Renal pelvis (tissue), 4 donors: ENCODE measurements around the gene C2orf74. TPM values are rescaled to one million over a fixed set of nuclear protein-coding genes. Genes with fewer than 3 reads are reported as not detected.
"Not testable (repeated sequence)": the region's sequence is repeated elsewhere in the genome, so short reads cannot be mapped to it uniquely, and the experiment has no call there.

Experiments
- DNase-seq: peaks from one replicate; pipeline ENCODE4 v3.0.0-alpha.2; 2013
- polyA plus RNA-seq, 3 donors: library from polyadenylated mRNA; unstranded; fragments of 120-200 nt; gene quantifications; one replicate each; pipeline ENCODE4 v1.2.1, GENCODE V29; 2013; ENCODE audit not compliant: insufficient read length in 3 of 3

Gene C2orf74
- polyA plus RNA-seq, 3 donors, result 31.8 to 40.1 (median 32.8) TPM

DNA sequence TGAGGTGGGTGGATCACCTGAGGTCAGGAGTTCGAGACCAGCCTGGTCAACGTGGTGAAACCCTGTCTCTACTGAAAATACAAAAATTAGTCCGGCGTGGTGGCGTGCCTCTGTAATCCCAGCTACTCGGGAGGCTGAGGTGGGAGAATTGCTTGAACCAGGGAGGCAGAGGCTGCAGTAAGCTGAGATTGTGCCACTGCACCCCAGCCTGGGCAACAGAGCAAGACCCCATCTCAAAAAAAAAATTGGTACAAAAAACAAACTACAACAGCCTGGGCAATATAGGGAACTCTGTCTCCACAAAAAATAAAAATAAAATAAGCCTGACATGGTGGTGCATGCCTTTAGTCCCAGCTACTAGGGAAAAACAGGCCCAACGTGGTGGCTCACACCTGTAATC is 3.1 kb downstream of the C2orf74 start:
- DNase-seq, result not testable (repeated sequence)

DNA sequence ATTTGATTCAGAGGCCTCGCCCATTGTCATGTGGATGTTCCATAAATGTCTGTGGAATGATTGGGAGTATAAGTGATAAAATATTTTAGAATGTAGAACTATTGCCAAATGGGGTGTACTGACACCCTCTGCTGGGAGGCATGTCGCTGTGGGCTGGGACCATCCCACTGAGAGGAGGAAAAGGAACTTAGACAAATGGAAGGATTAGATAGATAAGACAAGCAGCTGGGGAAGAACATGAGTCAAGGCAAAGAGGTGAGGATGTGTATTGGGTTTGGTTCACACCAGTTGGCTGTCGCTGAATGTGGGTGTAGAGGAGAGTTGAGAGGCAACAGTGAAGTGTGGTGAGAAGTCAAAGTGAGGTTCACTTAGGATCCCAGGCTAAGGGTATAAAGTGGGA is 4.0 kb downstream of the C2orf74 start:
- DNase-seq, result no peak

DNA sequence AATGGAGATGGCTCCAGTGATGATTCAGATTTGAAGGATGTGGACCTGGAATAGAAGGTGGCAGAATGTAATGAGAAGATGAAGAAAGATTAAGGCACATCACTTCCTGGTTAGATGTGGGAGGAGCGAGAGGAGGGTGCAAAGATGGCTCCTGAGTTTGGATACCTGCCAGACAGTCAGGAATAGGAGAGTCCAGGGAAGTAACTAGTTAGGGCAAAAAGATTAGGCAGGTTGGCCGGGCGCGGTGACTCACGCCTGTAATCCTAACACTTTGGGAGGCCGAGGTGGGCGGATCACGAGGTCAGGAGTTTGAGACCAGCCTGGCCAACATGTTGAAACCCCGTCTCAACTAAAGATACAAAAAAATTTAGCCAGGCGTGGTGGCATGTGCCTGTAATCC is 5.6 kb downstream of the C2orf74 start:
- DNase-seq, result no peak

DNA sequence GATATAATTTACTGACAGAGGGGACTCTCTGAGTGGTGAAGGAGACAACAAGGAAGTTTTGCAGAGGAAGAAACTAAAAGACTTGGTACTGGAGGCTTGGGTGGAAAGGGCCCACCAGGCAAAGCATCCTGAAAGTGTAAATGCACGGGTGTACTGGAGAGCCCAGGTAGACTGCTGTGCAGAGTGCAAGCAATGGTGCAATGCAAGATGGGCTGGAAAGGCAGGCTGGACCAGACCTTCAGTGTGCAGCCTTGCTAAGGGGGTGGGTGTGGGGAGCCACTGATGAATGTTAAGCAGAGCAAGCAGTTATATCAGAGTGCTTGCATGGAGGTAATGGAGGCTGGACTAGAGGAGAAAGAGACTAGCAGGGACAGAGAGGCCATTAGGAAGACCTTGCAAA is 10.7 kb downstream of the C2orf74 start:
- no peak for DNase-seq

DNA sequence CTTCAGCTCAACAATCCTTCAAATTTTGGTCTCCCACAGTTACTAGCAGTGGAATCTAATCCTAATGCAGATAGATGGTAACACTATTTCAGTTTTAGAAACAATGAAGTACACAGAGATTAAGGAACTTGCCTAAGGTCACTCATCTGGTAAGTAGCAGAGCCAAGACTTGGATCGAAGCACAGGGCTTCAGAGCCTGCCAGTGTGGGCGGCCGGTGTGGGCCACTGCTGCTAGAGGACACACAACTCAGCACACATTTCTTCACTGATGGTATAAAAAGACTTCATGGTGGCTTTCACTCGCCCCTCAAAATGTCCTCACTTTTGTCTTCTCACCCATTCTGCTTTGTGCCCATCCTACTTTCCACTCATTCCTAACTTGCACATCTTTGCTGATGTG is 11.1 kb downstream of the C2orf74 start:
- no peak for DNase-seq

DNA sequence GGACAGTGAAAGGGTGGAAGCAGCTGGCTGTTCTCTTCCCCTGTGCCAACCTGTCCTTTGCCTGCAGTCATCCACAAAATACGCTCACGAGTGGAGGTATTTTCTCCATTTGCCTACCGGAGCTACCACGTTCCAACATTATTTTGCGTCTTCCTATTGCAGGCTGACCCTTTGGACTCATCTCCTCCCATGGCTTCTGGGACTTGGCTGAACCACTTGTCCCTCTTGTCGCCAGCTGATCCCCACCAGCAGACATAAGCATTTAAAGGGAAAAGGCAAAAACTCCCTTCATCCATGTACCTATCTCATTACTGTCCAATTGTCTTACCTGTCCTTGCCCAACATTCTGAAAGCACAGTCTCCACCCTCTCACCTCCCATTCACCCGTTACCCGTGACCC is 13.0 kb downstream of the C2orf74 start:
- no peak for DNase-seq

DNA sequence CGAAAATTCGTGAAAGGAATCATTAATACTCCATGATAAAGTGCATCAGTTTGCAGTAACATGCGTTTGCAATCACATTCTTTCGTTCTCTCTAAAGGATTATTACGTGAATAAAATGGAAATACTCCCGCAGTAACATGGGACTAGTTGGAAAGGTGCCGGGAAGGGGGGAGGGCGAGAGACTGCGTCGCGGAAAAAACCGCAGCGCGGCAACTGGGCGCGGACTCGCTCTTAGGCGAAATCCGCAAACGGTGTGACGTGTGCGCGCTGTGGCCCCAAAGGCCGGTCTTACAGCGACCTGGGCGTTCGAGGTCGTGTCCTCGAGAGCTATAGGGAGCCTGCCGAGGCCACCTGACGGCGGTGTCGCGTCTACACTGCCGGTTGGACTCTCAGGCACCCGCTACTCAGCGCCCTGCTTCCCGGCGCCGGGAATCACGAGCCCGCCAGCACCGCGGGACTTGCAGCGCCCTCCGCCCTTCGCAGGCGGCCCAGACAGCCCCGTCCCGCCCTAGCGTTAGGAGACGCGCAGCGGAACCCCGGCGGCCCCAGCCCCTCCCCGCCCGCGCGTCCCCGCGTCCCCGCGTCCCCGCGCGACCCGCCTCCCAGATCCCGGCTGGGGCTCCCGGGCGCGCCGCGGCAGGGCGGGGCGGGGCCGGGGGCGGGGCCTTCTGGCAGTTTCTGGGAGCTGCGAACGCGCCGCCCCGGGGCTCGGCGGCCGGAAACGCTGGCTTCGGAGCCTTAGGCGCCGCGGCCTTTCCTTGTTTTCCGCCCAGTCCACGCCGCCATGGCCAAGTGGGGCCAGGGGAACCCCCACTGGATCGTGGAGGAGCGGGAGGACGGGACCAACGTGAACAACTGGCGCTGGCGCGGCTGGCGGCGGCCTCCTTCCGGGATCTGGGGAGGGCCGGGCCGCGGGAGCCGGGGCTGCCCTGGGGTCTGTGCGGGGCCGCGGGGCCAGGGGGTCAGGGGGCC is 15.1 kb downstream of the C2orf74 start:
- DNase-seq, result peak; percentile 94

DNA sequence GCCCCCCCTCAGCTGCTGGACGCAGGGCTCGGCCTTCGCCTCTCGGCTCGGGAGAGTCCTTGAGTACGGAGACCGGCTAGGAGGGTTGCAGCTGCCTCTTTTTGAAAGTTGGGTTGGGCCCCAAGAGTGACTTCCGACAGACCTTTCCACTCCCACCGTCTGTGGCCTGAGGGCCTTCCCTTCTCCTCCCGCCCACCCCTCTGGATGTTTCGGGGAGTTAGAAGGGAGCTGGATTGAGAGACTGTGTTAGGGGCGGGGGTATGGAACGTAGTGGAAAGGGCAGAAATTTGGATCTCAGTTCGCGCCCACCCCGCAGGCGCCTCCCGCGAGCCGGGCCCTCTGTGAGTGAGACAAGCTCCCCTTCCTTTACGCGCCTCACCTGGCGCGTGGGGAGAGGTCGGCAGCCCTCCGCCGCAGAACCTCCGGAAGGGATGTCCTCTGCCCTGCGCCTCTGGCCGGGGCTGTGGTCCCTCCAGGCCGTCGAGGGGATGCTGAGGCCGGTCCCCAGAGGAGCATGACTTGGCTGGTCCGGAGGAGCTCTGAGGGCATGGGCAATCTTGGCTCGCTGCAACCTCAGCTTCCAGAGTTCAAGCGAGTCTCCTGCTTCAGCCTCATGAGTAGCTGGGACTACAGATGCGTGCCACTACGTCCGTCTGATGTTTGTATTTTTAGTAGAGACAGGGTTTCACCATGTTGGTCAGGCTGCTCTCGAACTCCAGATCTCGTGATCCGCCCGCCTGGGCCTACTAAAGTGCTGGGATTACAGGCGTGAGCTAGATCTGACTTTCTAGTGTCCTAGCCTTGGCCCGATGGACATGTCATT is 15.9 kb downstream of the C2orf74 start:
- DNase-seq, result peak; percentile 40

DNA sequence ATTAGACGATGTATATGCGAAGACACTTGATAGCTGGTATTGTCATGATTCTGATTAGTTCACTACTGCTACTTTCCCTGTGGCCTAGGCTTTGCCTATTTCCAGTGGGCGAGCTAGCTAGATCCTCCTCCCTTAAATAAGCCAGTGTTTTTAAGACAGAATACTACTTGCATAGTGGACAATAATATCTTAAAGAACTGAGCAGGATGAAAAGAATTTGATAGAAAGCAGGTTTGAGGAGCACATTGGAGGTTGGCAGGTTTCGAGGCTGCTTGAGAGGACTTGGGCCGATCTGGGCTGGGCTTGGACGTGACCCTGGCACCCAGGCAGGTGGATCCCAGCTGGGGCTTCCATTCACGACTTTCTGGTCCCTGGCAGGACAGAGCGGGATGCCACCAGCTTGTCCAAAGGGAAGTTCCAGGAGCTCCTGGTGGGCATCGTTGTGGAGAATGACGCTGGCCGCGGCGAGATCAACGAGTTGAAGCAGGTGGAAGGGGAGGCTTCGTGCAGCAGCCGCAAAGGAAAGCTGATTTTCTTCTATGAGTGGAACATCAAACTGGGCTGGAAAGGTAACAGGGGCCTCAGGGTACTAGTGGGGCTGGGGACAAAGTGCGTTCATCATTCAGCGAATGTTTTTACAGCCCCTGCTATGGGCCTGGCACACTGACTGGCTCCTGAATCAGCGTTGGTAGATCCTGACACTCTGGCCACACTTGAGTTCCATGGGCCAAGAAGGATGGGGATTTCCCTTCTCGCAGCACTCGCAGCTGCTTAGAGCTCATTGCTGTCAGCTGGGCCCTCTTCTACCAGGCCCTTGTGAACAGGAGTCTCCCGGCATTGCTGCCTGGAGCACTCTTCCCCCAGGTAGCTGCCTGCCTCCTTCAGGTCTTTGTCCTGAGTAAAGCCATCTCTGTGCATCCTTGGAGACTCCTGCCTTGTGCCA is 16.9 kb downstream of the C2orf74 start:
- no peak for DNase-seq

DNA sequence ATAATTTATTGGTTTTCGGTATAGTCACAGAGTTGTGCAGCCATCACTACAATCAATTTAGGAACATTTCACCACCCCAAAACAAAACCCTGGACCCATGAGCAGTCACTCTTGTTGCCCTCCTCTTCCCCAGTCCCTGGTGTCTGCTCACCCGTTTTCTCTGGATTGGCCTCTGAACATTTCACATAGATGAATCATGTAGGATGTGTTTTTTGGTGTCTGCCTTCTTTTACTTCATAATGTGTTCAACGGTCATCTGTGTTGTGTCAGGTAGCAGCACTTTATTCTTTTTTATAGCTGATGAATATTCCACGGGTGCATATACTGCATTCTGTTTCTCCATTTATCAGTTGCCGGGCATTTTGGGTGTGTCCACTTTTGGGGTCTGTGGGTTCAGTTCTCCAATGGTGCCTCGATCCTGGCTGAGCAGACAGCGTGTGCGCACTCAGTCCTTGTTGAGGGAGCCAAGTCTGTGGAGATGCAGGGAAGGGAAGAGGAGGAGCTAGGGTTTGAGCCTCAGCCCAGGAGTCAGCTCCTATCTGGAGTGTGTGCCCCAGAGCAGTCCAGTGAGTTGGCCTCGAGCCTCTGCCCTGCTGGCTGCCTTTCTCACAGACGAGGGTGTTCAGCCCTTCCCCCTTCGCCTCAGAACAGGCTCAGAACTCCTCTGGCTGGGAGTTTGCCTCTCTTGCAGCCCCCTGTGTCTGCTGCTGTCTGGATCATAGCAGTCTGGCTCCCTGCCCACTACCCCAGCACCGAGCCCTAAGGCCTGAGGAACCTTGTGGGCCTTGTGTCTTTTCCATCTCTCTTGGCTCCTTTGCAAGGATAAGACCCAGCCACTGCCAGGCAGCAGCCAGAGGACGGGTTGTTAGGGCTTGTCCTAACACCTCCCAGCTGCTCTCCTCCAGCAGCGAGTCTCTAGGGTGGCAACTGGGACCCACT is 18.0 kb downstream of the C2orf74 start:
- DNase-seq, result no peak

DNA sequence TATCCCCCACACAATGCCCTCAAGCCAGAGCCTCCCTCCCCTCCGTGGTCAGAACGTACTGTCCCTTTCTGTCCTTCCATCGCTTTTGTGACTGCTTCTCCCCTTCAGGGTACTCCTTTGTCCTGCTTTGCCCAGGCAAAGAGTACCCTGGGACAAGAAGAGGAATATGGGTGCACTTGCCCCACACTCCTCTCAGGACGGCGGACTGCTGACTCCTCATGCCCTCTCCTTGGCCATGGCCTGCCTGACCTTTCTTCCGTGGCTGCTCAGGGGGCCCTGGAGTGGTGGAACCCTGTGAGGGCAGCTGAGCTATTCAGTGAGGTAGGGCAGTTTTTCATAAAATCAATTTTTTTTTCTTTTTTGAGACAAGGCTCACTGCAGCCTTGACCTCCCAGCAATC is 18.7 kb downstream of the C2orf74 start:
- DNase-seq, result no peak

DNA sequence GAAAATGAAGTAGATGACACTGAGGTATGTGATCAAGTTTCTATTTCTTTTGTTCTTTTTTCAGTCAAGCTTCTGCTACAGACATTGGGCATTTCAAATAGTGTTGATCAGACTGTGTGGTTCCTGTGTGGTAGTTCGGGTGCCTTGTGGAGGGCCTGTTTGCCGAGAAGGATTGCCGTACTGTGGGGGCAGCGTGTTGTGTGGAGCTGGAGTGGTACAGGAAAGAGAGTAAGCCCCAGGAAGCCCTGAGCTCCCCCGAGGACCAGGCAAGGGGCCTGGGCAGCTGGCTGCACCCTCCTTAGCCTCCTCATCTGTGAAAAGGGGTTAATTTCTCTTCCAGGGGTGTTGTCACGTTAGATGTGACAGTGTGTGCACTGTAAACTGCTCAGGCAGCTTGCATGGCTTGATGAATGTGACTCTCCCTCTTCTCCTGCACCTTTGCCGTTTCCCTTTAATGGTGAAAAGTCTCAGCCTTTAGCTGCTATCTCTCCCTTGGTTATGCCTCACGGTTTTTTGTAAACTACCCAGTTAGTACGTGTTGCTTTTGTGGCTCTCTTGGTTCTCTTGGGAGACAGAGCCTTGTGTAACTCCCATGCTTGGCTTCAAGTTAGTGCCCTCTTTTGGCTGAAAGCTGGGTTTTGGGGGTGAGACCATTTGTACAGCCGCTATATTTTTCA is 19.5 kb downstream of the C2orf74 start:
- DNase-seq, result no peak

DNA sequence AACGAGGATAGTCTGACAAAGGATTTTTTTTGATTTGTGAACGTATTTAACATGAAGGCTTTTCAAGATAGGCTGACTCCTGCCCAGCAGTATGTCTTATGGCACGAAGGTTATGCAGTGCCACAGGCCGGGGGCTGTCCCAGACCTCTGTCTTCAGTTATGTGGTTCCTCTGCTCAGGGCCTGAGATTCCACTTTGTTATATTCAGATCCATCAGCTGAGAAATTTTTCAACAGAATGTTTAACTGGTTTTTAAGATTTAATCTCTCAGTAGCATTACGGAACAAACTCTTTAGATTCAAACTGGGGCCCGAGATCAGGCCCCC is 20.0 kb downstream of the C2orf74 start:
- no peak for DNase-seq

DNA sequence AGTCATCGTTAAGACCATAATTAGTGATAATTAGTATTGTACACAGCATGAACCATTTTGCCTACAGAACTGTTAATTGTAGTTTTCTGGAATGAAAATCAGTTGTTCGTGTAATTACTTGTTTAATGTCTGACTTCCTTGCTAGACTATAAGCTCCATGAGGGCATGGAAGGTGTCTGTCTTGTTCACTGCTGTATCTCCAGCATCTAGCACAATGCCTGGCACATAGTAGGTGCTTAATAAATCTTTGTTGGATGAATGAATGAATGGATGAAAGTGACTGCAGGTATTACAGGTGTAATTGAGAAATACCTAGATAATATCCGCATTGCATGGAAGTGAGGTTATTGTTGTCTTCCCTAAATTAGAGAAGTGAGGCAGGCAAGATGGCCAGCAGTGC is 21.8 kb downstream of the C2orf74 start:
- DNase-seq, result no peak

DNA sequence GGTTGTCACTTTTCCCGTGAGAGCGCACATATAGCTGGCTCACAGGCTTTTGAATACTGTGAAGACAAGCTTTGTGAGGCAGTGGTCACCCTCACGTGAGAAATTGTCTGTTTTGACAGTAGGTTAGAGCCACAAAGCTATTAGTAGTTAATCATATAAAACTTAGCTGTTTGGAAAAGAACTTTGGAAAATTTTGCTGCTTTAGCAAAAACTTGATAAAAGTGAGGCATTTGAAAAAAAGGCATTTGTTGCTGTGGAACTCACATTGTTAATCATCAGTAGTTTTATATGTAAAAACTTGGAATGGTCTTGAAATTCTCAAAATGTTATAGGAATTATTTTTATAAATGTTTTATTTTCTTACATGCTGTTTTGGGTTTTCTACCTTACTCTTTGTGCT is 22.3 kb downstream of the C2orf74 start:
- no peak for DNase-seq

DNA sequence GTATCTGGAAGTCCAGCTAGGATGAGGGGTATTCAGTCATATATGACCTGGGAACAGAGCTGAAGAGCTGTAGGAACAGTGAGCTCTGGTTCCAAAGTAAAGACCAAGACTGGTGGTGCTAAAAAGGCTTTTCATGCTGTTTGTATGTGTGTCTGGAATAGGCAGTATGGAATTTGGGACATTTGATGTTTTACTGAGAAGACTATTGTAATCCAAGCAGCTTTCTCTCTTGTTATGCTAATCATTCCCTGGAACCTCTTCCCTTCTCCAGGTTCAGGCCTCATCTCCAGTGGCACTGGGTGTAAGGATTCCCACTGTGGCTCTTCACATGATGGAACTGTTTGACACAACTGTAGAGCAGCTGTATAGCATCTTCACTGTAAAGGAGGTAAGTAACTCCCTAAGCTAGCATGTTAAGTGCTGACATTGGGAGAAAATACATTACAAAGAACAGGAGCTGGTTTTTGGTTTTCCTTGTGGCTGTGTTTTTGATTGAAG is 23.3 kb downstream of the C2orf74 start:
- DNase-seq, result no peak

DNA sequence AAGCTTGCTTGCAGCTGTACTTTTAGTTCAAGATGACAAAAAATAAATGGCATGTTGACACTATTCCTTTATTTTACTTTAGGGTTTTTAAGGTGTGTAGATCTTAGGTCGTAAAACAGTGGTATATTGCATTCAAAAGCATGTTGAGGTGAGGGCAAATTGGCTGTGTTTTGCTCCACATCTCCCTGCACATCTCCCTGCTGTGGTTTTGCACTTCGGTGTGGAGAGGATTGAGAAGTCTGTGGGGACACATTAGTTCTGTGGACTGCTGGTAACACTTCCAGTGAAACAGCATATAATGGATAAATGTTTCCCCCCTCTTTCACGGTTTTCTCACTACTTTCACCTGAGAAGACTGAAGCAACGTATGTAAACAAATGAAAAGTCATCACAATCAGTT is 25.1 kb downstream of the C2orf74 start:
- DNase-seq, result no peak

DNA sequence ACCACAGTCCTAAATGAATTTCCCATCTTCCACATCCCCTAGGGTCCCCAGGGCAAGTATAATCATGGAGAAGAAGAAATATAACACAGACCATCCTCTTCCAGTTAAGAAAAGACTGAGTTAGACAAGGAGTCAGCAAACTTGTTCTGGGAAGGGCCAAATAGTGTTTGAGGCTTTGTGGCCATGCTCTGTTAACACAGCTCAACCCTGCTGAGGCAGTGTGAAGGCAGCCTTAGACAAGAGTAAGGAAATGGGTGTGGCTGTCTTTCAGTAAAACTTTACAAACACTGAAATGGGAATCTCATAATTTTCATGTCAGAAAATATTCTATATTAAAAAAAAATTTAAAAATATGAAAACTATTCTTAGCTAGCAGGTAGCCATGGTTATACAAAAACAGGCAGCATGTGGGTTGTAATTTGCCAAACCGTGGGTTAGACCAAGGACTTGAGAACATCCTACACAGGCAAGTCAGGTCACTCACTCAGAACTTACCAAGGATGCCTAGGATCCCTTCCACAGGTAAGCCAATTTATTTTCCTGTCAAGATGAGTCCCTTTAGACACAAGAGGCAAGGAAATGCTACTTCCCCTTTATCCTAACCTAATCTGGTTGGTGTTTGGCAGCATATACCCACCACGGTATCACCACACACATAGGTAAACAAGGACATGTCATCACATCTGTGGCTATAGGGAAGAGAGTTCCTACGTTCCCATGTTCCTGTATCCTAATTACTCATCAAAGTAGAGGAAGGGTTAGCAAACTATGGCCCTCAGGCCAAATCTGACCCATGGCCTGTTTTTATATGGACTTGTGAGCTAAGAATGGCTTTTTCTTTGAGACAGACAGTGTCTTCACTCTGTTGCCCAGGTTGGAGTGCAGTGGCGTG is 31.9 kb downstream of the C2orf74 start:
- DNase-seq, result no peak

DNA sequence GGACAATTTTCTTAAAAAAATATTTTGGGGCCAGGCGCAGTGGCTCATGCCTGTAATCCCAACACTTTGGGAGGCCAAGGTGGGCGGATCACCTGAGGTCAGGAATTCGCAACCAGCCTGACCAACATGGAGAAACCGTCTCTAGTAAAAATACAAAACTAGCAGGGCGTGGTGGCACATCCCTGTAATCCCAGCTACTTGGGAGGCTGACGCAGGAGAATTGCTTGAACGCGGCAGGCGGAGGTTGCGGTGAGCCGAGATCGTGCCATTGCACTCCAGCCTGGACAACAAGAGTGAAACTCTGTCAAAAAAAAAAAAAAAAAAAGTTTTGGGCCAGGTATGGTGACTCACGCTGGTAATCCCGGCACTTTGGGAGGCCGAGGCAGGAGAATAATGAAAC is 32.7 kb downstream of the C2orf74 start:
- DNase-seq, result not testable (repeated sequence)
